Measurements from ENCODE around the gene MAD2L1BP. TPM values are rescaled to one million over a fixed set of nuclear protein-coding genes. Genes with fewer than 3 reads are reported as not detected.
"Not testable (repeated sequence)": the region's sequence is repeated elsewhere in the genome, so short reads cannot be mapped to it uniquely, and the experiment has no call there.

Gene MAD2L1BP
- polyA plus RNA-seq (ENCODE audit: insufficient read length in 12 of 12) = 10 to 100 TPM in 10 of 12 donors, not detected in 2; 14.6 to 20.6 (median 17.3) TPM
- long read RNA-seq, donor 1, transcript MAD2L1BP-201 (3 exons, 1,301 nt) = major isoform, 13 of 48 reads
- long read RNA-seq, donor 1, partial matches to known transcripts = 35 of 48 reads
- long read RNA-seq, donor 1, other reads (novel, unspliced or antisense) = 0 of 48 reads
- long read RNA-seq, donor 2, transcript MAD2L1BP-201 (3 exons, 1,301 nt) = major isoform, 10 of 38 reads
- long read RNA-seq, donor 2, partial matches to known transcripts = 26 of 38 reads
- long read RNA-seq, donor 2, other reads (novel, unspliced or antisense) = 0 of 38 reads
- long read RNA-seq, donor 3, transcript MAD2L1BP-201 (3 exons, 1,301 nt) = major isoform, 6 of 6 reads
- long read RNA-seq, donor 3, partial matches to known transcripts = 0 of 6 reads
- long read RNA-seq, donor 3, other reads (novel, unspliced or antisense) = 0 of 6 reads
- long read RNA-seq, donor 4, transcript MAD2L1BP-201 (3 exons, 1,301 nt) = major isoform, 5 of 5 reads
- long read RNA-seq, donor 4, partial matches to known transcripts = 0 of 5 reads
- long read RNA-seq, donor 4, other reads (novel, unspliced or antisense) = 0 of 5 reads
- long read RNA-seq, donor 5, transcript MAD2L1BP-201 (3 exons, 1,301 nt) = major isoform, 17 of 18 reads
- long read RNA-seq, donor 5, partial matches to known transcripts = 0 of 18 reads
- long read RNA-seq, donor 5, other reads (novel, unspliced or antisense) = 0 of 18 reads
- long read RNA-seq, donor 6, transcript MAD2L1BP-201 (3 exons, 1,301 nt) = major isoform, 11 of 22 reads
- long read RNA-seq, donor 6, partial matches to known transcripts = 11 of 22 reads
- long read RNA-seq, donor 6, other reads (novel, unspliced or antisense) = 0 of 22 reads
- long read RNA-seq, donor 7, partial matches to known transcripts = 0 of 3 reads
- long read RNA-seq, donor 7, other reads (novel, unspliced or antisense) = 0 of 3 reads
- long read RNA-seq, donor 8, transcript MAD2L1BP-201 (3 exons, 1,301 nt) = major isoform, 18 of 19 reads
- long read RNA-seq, donor 8, partial matches to known transcripts = 0 of 19 reads
- long read RNA-seq, donor 8, other reads (novel, unspliced or antisense) = 0 of 19 reads
- long read RNA-seq, donor 9, partial matches to known transcripts = 16 of 20 reads
- long read RNA-seq, donor 9, other reads (novel, unspliced or antisense) = 0 of 20 reads
- long read RNA-seq, donor 10, transcript MAD2L1BP-201 (3 exons, 1,301 nt) = major isoform, 8 of 28 reads
- long read RNA-seq, donor 10, partial matches to known transcripts = 18 of 28 reads
- long read RNA-seq, donor 10, other reads (novel, unspliced or antisense) = 0 of 28 reads
- long read RNA-seq, donor 11, transcript MAD2L1BP-201 (3 exons, 1,301 nt) = major isoform, 16 of 30 reads
- long read RNA-seq, donor 11, partial matches to known transcripts = 13 of 30 reads
- long read RNA-seq, donor 11, other reads (novel, unspliced or antisense) = 0 of 30 reads

GRCh38 chr6:43635387-43636307 lies at the start of gene MAD2L1BP:
MAD2L1BP (plus strand) TSS chr6:43635840; CDS start chr6:43635876, 36 bp downstream.
- DNase-seq = peak; percentile 89

GRCh38 chr6:43588194-43588593 lies 47.4 kb upstream of the MAD2L1BP start:
- no peak for DNase-seq

GRCh38 chr6:43589564-43589963 lies 46.1 kb upstream of the MAD2L1BP start:
- DNase-seq = not testable (repeated sequence)

GRCh38 chr6:43593938-43594337 lies 41.7 kb upstream of the MAD2L1BP start:
- DNase-seq = no peak

GRCh38 chr6:43600595-43600994 lies 35.0 kb upstream of the MAD2L1BP start:
- no peak for DNase-seq

- no peak for DNase-seq
Observed at GRCh38 chr6:43604174-43604573, 31.5 kb upstream of the MAD2L1BP start.

GRCh38 chr6:43606019-43606418 lies 29.6 kb upstream of the MAD2L1BP start:
- no peak for DNase-seq

GRCh38 chr6:43608310-43608763 lies 27.3 kb upstream of the MAD2L1BP start:
- peak; percentile 68 for DNase-seq

GRCh38 chr6:43608807-43609206 lies 26.8 kb upstream of the MAD2L1BP start:
- DNase-seq = no peak

GRCh38 chr6:43609402-43609801 lies 26.2 kb upstream of the MAD2L1BP start:
- no peak for DNase-seq

GRCh38 chr6:43610431-43610830 lies 25.2 kb upstream of the MAD2L1BP start:
- DNase-seq = no peak

- DNase-seq = no peak
Observed at GRCh38 chr6:43613721-43614395, 21.8 kb upstream of the MAD2L1BP start.

GRCh38 chr6:43614396-43614730 lies 21.3 kb upstream of the MAD2L1BP start:
- no peak for DNase-seq

- no peak for DNase-seq
Observed at GRCh38 chr6:43616725-43617472, 18.7 kb upstream of the MAD2L1BP start.

- DNase-seq = no peak
Observed at GRCh38 chr6:43621078-43621835, 14.4 kb upstream of the MAD2L1BP start.

- no peak for DNase-seq
Observed at GRCh38 chr6:43621836-43622180, 13.8 kb upstream of the MAD2L1BP start.

GRCh38 chr6:43622541-43622940 lies 13.1 kb upstream of the MAD2L1BP start:
- DNase-seq = no peak
